Measurements from ENCODE around the gene ZNF516. TPM values are rescaled to one million over a fixed set of nuclear protein-coding genes. Genes with fewer than 3 reads are reported as not detected.

ZNF516 gene
- total RNA-seq, 1 experiment from 2014 or later = 44.2 TPM

GRCh38 chr18:76522551-76522950 lies 27.5 kb upstream of the ZNF516 start:
- H3K36me3 Mint-ChIP-seq (ENCODE audit: insufficient read depth, unreplicated experiment) = peaks cover 6% of the 10 kb centered on the region
- no peaks in the 10 kb centered on the region for H3K27me3 Mint-ChIP-seq (ENCODE audit: unreplicated experiment)
- H3K4me1 Mint-ChIP-seq (ENCODE audit: low read depth, unreplicated experiment) = no peaks in the 10 kb centered on the region
- no peak for DNase-seq
- H3K27ac Mint-ChIP-seq (ENCODE audit: unreplicated experiment) = no peak overlapping the region
- no TSS peak for BruUV-seq (replicated peaks)
- CTCF ChIA-PET = no interaction called here
- intact Hi-C loops (cut with micrococcal nuclease; ENCODE audit: unreplicated experiment) = no loop called here
- H3K4me3 Mint-ChIP-seq (ENCODE audit: low read depth, unreplicated experiment) = no peak overlapping the region
- no peak for TF ChIP-seq CTCF (IDR thresholded peaks at IDR 0.05; ENCODE audit: unreplicated experiment)
- no peaks in the 10 kb centered on the region for H3K9me3 Mint-ChIP-seq (ENCODE audit: low read depth, unreplicated experiment)

- intact Hi-C loops (cut with micrococcal nuclease; ENCODE audit: unreplicated experiment) = no loop called here
- H3K36me3 Mint-ChIP-seq (ENCODE audit: insufficient read depth, unreplicated experiment) = peaks cover 6% of the 10 kb centered on the region
- CTCF ChIA-PET = no interaction called here
- no peaks in the 10 kb centered on the region for H3K4me1 Mint-ChIP-seq (ENCODE audit: low read depth, unreplicated experiment)
- no peaks in the 10 kb centered on the region for H3K9me3 Mint-ChIP-seq (ENCODE audit: low read depth, unreplicated experiment)
- TF ChIP-seq CTCF (IDR thresholded peaks at IDR 0.05; ENCODE audit: unreplicated experiment) = no peak
- H3K4me3 Mint-ChIP-seq (ENCODE audit: low read depth, unreplicated experiment) = no peak overlapping the region
- DNase-seq = no peak
- no peaks in the 10 kb centered on the region for H3K27me3 Mint-ChIP-seq (ENCODE audit: unreplicated experiment)
- no TSS peak for BruUV-seq (replicated peaks)
- no peak overlapping the region for H3K27ac Mint-ChIP-seq (ENCODE audit: unreplicated experiment)
Measured at GRCh38 chr18:76522122-76522503, 27.1 kb upstream of the ZNF516 start.

GRCh38 chr18:76521417-76522121 lies 26.5 kb upstream of the ZNF516 start:
- Mint-ChIP-seq H3K4me3 (ENCODE audit: low read depth, unreplicated experiment) (no peak overlapping the region), H3K36me3 (ENCODE audit: insufficient read depth, unreplicated experiment) (peaks cover 6% of the 10 kb centered on the region), H3K9me3 (ENCODE audit: low read depth, unreplicated experiment) (no peaks in the 10 kb centered on the region), H3K27me3 (ENCODE audit: unreplicated experiment) (no peaks in the 10 kb centered on the region), H3K27ac (ENCODE audit: unreplicated experiment) (no peak overlapping the region), H3K4me1 (ENCODE audit: low read depth, unreplicated experiment) (no peaks in the 10 kb centered on the region)
- no peak for TF ChIP-seq CTCF (IDR thresholded peaks at IDR 0.05; ENCODE audit: unreplicated experiment)
- intact Hi-C loops (cut with micrococcal nuclease; ENCODE audit: unreplicated experiment) = no loop called here
- CTCF ChIA-PET = no interaction called here
- DNase-seq = no peak
- BruUV-seq (replicated peaks) = no TSS peak

- BruUV-seq (replicated peaks) = no TSS peak
- Mint-ChIP-seq H3K36me3 (ENCODE audit: insufficient read depth, unreplicated experiment) (no peaks in the 10 kb centered on the region), H3K9me3 (ENCODE audit: low read depth, unreplicated experiment) (no peaks in the 10 kb centered on the region), H3K4me3 (ENCODE audit: low read depth, unreplicated experiment) (no peak overlapping the region), H3K27ac (ENCODE audit: unreplicated experiment) (no peak overlapping the region), H3K4me1 (ENCODE audit: low read depth, unreplicated experiment) (no peaks in the 10 kb centered on the region), H3K27me3 (ENCODE audit: unreplicated experiment) (no peaks in the 10 kb centered on the region)
- no peak for DNase-seq
- no peak for TF ChIP-seq CTCF (IDR thresholded peaks at IDR 0.05; ENCODE audit: unreplicated experiment)
- CTCF ChIA-PET = no interaction called here
- intact Hi-C loops (cut with micrococcal nuclease; ENCODE audit: unreplicated experiment) = no loop called here
Measured at GRCh38 chr18:76518860-76519538, 24.0 kb upstream of the ZNF516 start.

All from Calu3 (cell line).